HepG2 (cell line): ENCODE results near the gene HOXB4. TPM values are rescaled to one million over a fixed set of nuclear protein-coding genes. Genes with fewer than 3 reads are reported as not detected.
A peak's percentile ranks its signal among the peaks of the same experiment; 100 is the strongest.

Experiments used
- ATAC-seq: fragments of 200-7000 bp; cut with Tn5 transposase; 3 replicates; pipeline ENCODE4 v1.9.1; 2020; ENCODE audit warnings: mild to moderate bottlenecking, moderate library complexity
- BruUV-seq: library from RNA; stranded (reverse); fragments of 400-500 nt; replicated peaks from 2 replicates; lab custom pipeline; 2021; lab: Mats Ljungman, UMichigan
- CTCF ChIA-PET: fragments of 300-600 bp; formaldehyde crosslinking; extraction: SDS; loops from one replicate; lab custom pipeline; 2021; ENCODE audit warnings: low total read pairs, inconsistent platforms, low intra/inter-chr PET ratio; lab: Yijun Ruan, JAX
- POLR2A ChIA-PET: fragments of 350-600 bp; sonication (Branson Sonifier 250); formaldehyde crosslinking; loops from one replicate; lab custom pipeline; 2020; ENCODE audit warnings: antibody characterized with exemption, inconsistent platforms; lab: Yijun Ruan, JAX
- DNase-seq: peaks from one replicate; pipeline ENCODE4 v3.0.0-alpha.2; 2015; ENCODE audit warnings: low spot score
- FAIRE-seq: peaks from 3 replicates; lab custom pipeline; 2011; peaks lifted over from hg19 to GRCh38; lab: Jason Lieb, UNC
- H2AFZ ChIP-seq: one replicate; pipeline ENCODE4 v1.6.1; 2011; ENCODE audit warnings: low read length, inconsistent platforms
- H3K27ac ChIP-seq: fragments of 300-600 bp; 3 replicates; pipeline ENCODE4 v1.8.0; 2011; ENCODE audit warnings: mixed run types, mild to moderate bottlenecking, mixed read lengths, low read length, inconsistent platforms; ENCODE audit not compliant: insufficient read depth; ENCODE audit errors: extremely low read length
- H3K27me3 ChIP-seq, 2 experiments: fragments of 200-600 bp in 1 of 2; 2 replicates in 1 of 2; 3 replicates in 1 of 2; pipeline versions ENCODE4 v1.6.0 to v1.8.0; 2011; ENCODE audit warnings: low read length in 2 of 2, mild to moderate bottlenecking in 2 of 2, moderate library complexity in 2 of 2, inconsistent platforms in 1 of 2; ENCODE audit not compliant: insufficient read depth in 2 of 2, control insufficient read depth in 1 of 2
- H3K36me3 ChIP-seq, 2 experiments: fragments of 200-600 bp in 1 of 2; replicated peaks in 1 of 2; 2 replicates in 1 of 2; 3 replicates in 1 of 2; pipeline versions ENCODE4 v1.5.1 to v1.8.0; 2011; ENCODE audit warnings: low read length in 2 of 2, inconsistent platforms in 1 of 2; ENCODE audit not compliant: insufficient read depth in 2 of 2, control insufficient read depth in 1 of 2
- H3K4me1 ChIP-seq: 2 replicates; pipeline ENCODE4 v1.5.1; 2012; ENCODE audit warnings: low read length, inconsistent platforms; ENCODE audit not compliant: insufficient read depth
- H3K4me2 ChIP-seq: 2 replicates; pipeline ENCODE4 v1.6.0; 2011; ENCODE audit warnings: low read depth, low read length, inconsistent platforms
- H3K4me3 ChIP-seq, 3 experiments: fragments of 200-600 bp in 1 of 3; sonication (generic), shearing (Covaris generic) in 1 of 3; replicated peaks in 1 of 3; 2 replicates each; pipeline ENCODE4 v1.5.1; 2011 to 2016; ENCODE audit warnings: low read length in 3 of 3, inconsistent platforms in 2 of 3, low read depth in 2 of 3, mild to moderate bottlenecking in 2 of 3, control low read depth in 1 of 3, mixed read lengths in 1 of 3; ENCODE audit not compliant: insufficient read depth in 1 of 3
- H3K79me2 ChIP-seq: one replicate; pipeline ENCODE4 v1.6.1; 2011; ENCODE audit warnings: low read length, inconsistent platforms; ENCODE audit not compliant: insufficient read depth
- H3K9ac ChIP-seq: 2 replicates; pipeline ENCODE4 v1.6.0; 2011; ENCODE audit warnings: mild to moderate bottlenecking, low read depth, low read length, inconsistent platforms; ENCODE audit not compliant: insufficient read depth
- H3K9me3 ChIP-seq: 2 replicates; pipeline ENCODE4 v1.5.1; 2012; ENCODE audit warnings: mild to moderate bottlenecking, low read length
- H4K20me1 ChIP-seq: 2 replicates; pipeline ENCODE4 v1.6.0; 2011; ENCODE audit warnings: inconsistent platforms, mild to moderate bottlenecking, low read length, moderate library complexity; ENCODE audit not compliant: insufficient read depth
- BORCS8-MEF2B ChIP-seq: sonication (generic); formaldehyde crosslinking; IDR thresholded peaks from 2 replicates; pipeline ENCODE4 v1.8.0; 2022; ENCODE audit warnings: mild to moderate bottlenecking, missing genetic modification reagents
- SUZ12 ChIP-seq: fragments of 150-350 bp; IDR thresholded peaks from 2 replicates; pipeline ENCODE4 v1.6.1; 2014; ENCODE audit warnings: low read depth, low read length
- ZFP36 ChIP-seq: fragments of 150-350 bp; IDR thresholded peaks from 2 replicates; pipeline ENCODE4 v1.6.1; 2018; ENCODE audit warnings: borderline replicate concordance, low read length, low read depth; ENCODE audit not compliant: partially characterized antibody
- ZMYM3 ChIP-seq: sonication (generic); formaldehyde crosslinking; IDR thresholded peaks from 2 replicates; pipeline ENCODE4 v1.5.1; 2020; ENCODE audit warnings: mild to moderate bottlenecking, missing genetic modification reagents
- WGBS: methylation state at CpG from one replicate; pipeline ENCODE4 v1.1.6; 2017; ENCODE audit warnings: low lambda C conversion rate; 5-methylcytosine and 5-hydroxymethylcytosine counted together
- in situ Hi-C: cut with HindIII; loops from 2 replicates; pipeline ENCODE4 v1.10.0; 2017; ENCODE audit warnings: low pct_unique_long_range_greater_than_20kb; ENCODE audit not compliant: extremely low pct_ligation_motif_present
- intact Hi-C: fragments of 100-400 bp; cut with micrococcal nuclease; formaldehyde crosslinking; loops from one replicate; pipeline ENCODE4 v1.10.0; 2022; ENCODE audit not compliant: unreplicated experiment
- polyA plus RNA-seq, 8 experiments: library from polyadenylated mRNA; depleted of rRNA in 3 of 8; stranded (reverse) in 7 of 8; unstranded in 1 of 8; fragments of >200 nt; fragmentation: Illumina TruSeq in 4 of 8; extraction: Trizol in 4 of 8; gene quantifications; 2 replicates each; pipeline versions ENCODE4 v1.2.1 to v1.2.3, GENCODE V29; 2011 to 2016; ENCODE audit warnings: low read depth in 4 of 8, missing spikeins in 1 of 8, mixed read lengths in 1 of 8; ENCODE audit not compliant: insufficient read depth in 1 of 8
- total RNA-seq, 5 experiments: library from RNA; depleted of rRNA; stranded (reverse); fragments of >200 nt; fragmentation: Illumina TruSeq; extraction: Trizol; gene quantifications; 2 replicates each; pipeline ENCODE4 v1.2.3, GENCODE V29; 2016; ENCODE audit warnings: low read depth in 1 of 5
- TF ChIP-seq, protein P1 (sequence below): sonication (generic); formaldehyde crosslinking; IDR thresholded peaks from 2 replicates; pipeline ENCODE4 v1.5.0; 2020; ENCODE audit warnings: missing genetic modification reagents

HOXB4 gene
- total and polyA plus RNA-seq, 2 of the 13 experiments (the other 11 are each of a cell fraction or from before 2014, with no cell fraction given): not detected

DNA sequence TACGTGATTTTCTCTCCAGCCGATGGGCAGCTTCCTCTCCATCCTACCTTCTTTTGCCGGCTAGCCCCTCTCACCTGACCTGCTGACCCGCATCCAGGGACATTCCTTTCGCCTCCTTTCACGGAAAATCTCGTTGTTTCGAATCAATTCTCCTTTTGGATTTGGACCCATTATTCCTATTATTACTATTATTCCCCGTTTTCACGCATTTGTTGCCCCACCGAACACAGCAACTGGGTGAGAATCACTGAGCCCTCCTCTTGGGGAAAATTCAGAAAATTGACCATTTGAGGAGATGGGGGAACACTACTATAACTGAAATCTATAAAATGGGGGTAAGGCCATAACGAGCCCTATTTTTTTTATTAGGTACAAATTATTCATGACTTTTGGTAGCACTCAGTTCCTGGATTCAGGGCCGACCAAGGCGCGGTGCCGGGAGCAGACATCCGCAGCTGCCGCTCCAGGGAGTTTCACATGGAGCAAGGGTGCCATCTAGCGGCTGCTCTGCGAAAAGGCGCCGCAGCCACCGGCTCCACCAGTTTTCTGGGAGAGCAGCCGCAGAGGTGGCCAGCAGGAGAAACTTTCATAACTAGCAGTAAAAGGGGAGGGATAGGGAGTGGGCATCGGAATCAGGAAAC, 40.2 kb upstream of the HOXB4 start (continued):
- TF ChIP-seq ZFP36 (peak; percentile 72), ZMYM3 (CRISPR knock-in tag) (no peak), BORCS8-MEF2B (CRISPR knock-in tag) (0 out of 2 replicates have a peak, but pooled peaks have one; percentile 44), SUZ12 (peak; percentile 34; the same call in 1 of the 2 replicates)

DNA sequence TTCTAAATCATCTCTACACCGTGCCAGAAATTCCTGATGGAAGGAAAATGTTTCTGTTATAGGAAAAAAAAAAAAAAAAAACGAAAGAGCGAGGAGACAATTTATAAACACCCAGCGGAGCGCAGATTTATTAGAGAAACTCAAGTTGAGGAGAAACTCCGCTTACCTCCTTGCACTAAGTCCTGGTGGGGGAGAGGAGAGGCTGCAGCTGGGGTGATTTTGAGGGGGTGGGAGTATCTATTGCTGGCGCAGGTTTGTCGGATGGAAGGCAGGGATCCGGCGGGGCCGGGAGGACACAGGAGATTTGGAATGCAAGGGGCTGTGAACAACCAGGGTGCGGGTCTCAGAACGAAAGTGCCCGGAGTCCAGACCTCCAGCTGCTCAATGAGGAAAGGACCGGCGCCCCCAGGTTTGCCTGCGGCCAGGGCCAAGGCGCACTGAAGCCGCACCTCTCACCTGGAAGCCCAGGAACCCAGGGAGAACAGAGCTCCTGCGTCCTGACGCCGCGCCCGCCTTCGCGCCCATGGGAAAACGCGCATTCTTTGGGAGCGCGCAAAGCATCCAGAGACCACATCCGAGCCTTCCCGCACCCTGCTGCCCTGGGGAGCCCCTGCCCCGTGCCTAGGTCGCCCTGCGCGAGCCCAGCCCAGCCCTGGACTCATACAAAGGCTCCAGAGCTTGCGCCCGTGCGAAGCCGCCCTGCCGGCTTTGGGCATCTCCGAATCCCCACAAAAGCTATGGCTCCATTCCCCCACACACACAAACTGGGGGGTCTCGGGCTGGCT, 39.5 kb upstream of the HOXB4 start:
- no peaks in the 10 kb centered on the region for H3K79me2 ChIP-seq
- intact Hi-C loops (loop anchor here (1.0 to 5.0 kb wide), 4 partner anchors 281 to 590 kb away; no protein-coding TSS in a partner anchor), in situ Hi-C loops (no loop called here)
- 46% methylated on average over 36 of the region's 43 CpGs for WGBS
- CTCF ChIA-PET: interaction anchor here (1.2 to 2.0 kb wide), 8 partner anchors 243 to 592 kb away, joined by 3 to 24 read pairs (median 5); no protein-coding TSS in a partner anchor
- H3K27ac ChIP-seq: no peak overlapping the region
- POLR2A ChIA-PET: no interaction called here
- DNase-seq (no peak), ATAC-seq (no peak), FAIRE-seq (no peak)
- no peak overlapping the region for H3K4me3 ChIP-seq
- H3K9me3 ChIP-seq: no peaks in the 10 kb centered on the region
- H2AFZ ChIP-seq: no peak overlapping the region
- H3K4me1 ChIP-seq: peaks cover 6% of the 10 kb centered on the region
- peaks cover 49 to 97% of the 10 kb centered on the region in 2 experiments for H3K27me3 ChIP-seq
- no TSS peak for BruUV-seq
- H3K9ac ChIP-seq: no peak overlapping the region
- H3K36me3 ChIP-seq: no peaks in the 10 kb centered on the region
- H3K4me2 ChIP-seq: no peak overlapping the region
- TF ChIP-seq, protein P1, sequence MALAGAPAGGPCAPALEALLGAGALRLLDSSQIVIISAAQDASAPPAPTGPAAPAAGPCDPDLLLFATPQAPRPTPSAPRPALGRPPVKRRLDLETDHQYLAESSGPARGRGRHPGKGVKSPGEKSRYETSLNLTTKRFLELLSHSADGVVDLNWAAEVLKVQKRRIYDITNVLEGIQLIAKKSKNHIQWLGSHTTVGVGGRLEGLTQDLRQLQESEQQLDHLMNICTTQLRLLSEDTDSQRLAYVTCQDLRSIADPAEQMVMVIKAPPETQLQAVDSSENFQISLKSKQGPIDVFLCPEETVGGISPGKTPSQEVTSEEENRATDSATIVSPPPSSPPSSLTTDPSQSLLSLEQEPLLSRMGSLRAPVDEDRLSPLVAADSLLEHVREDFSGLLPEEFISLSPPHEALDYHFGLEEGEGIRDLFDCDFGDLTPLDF (CRISPR knock-in tag): no peak
- H4K20me1 ChIP-seq: peaks cover 8% of the 10 kb centered on the region; the same call in 1 of the 2 replicates
